T-cell (primary cell): ENCODE results near the gene DOLK. TPM values are rescaled to one million over a fixed set of nuclear protein-coding genes. Genes with fewer than 3 reads are reported as not detected.

ENCODE experiments used
- ATAC-seq, 4 experiments: fragments of 200-7000 bp in 3 of 4; fragments of 150-1000 bp in 1 of 4; cut with Tn5 transposase; replicated peaks in 1 of 4; 1 replicate in 3 of 4; 2 replicates in 1 of 4; pipeline ENCODE4 v1.10.0; 2021; ENCODE audit warnings: moderate library complexity in 3 of 4, mild to moderate bottlenecking in 2 of 4, moderate number of reproducible peaks in 1 of 4
- CTCF ChIA-PET, 2 donors: fragments of 300-600 bp; sonication (Branson Sonifier 250); formaldehyde crosslinking; loops; one replicate each; lab custom pipeline; 2022; ENCODE audit warnings: antibody characterized with exemption in 2 of 2; lab: Charles Lee
- POLR2A ChIA-PET, 2 donors: fragments of 300-600 bp; sonication (Branson Sonifier 250); formaldehyde crosslinking; loops; one replicate each; lab custom pipeline; 2022; ENCODE audit warnings: antibody characterized with exemption in 2 of 2; lab: Charles Lee
- DNase-seq, 35 experiments: peaks; one replicate each; pipeline versions ENCODE4 v3.0.0 to v3.0.0-alpha.2; 2013 to 2023
- H3K27ac ChIP-seq: one replicate; pipeline ENCODE4 v1.5.1; 2013; ENCODE audit warnings: low read length
- H3K27me3 ChIP-seq, 2 experiments: replicated peaks in 1 of 2; 1 replicate in 1 of 2; 2 replicates in 1 of 2; pipeline versions ENCODE4 v1.6.1 to v1.7.0; 2013; ENCODE audit warnings: low read length in 1 of 2, mixed read lengths in 1 of 2; ENCODE audit not compliant: control insufficient read depth in 2 of 2, insufficient read depth in 2 of 2; ENCODE audit errors: extremely low read depth in 1 of 2
- H3K36me3 ChIP-seq, 2 donors: 1 replicate in 1 of 2; 2 replicates in 1 of 2; pipeline versions ENCODE4 v1.6.1 to v1.7.0; 2013; ENCODE audit warnings: low read length in 1 of 2; ENCODE audit not compliant: control insufficient read depth in 2 of 2, insufficient read depth in 1 of 2; ENCODE audit errors: extremely low read depth in 1 of 2
- H3K4me1 ChIP-seq, 2 experiments: 1 replicate in 1 of 2; 2 replicates in 1 of 2; pipeline versions ENCODE4 v1.6.1 to v1.7.0; 2013; ENCODE audit warnings: low read length in 2 of 2, mixed read lengths in 1 of 2; ENCODE audit not compliant: insufficient read depth in 2 of 2, control insufficient read depth in 1 of 2; ENCODE audit errors: extremely low read depth in 1 of 2
- H3K4me3 ChIP-seq, 2 donors: 1 replicate in 1 of 2; 2 replicates in 1 of 2; pipeline versions ENCODE4 v1.5.1 to v1.7.0; 2013; ENCODE audit warnings: mild to moderate bottlenecking in 2 of 2, low read length in 1 of 2, moderate library complexity in 1 of 2; ENCODE audit not compliant: control insufficient read depth in 1 of 2; ENCODE audit errors: extremely low read depth in 1 of 2
- H3K9me3 ChIP-seq: 2 replicates; pipeline ENCODE4 v1.7.0; 2013
- H3K27ac Mint-ChIP-seq, 2 donors: one replicate each; pipeline ENCODE4 v1.8.0; 2020 to 2021; ENCODE audit warnings: mild to moderate bottlenecking in 2 of 2, mixed read lengths in 2 of 2
- H3K27me3 Mint-ChIP-seq, 2 donors: one replicate each; pipeline ENCODE4 v1.8.0; 2021 to 2022; ENCODE audit warnings: mixed read lengths in 2 of 2
- H3K36me3 Mint-ChIP-seq: one replicate; pipeline ENCODE4 v1.8.0; 2021; ENCODE audit warnings: mixed read lengths
- H3K4me1 Mint-ChIP-seq, 3 donors: one replicate each; pipeline ENCODE4 v1.8.0; 2020 to 2022; ENCODE audit warnings: mixed read lengths in 3 of 3, mild to moderate bottlenecking in 1 of 3
- H3K4me3 Mint-ChIP-seq, 3 donors: one replicate each; pipeline ENCODE4 v1.8.0; 2020 to 2022; ENCODE audit warnings: mild to moderate bottlenecking in 3 of 3, mixed read lengths in 3 of 3, moderate library complexity in 3 of 3
- H3K9me3 Mint-ChIP-seq, 3 donors: one replicate each; pipeline ENCODE4 v1.8.0; 2020 to 2022; ENCODE audit warnings: mixed read lengths in 3 of 3
- WGBS: methylation state at CpG from one replicate; pipeline ENCODE4 v1.1.5; 2013; ENCODE audit warnings: missing lambda C conversion rate; ENCODE audit not compliant: insufficient coverage; 5-methylcytosine and 5-hydroxymethylcytosine counted together
- total RNA-seq, 35 experiments: library from RNA in 6 of 35; stranded (reverse) in 6 of 35; fragments of 120-200 nt in 1 of 35; gene quantifications; one replicate each; pipeline versions ENCODE4 v1.2.1 to v1.2.4 and lab custom pipeline; 2013 to 2026

DOLK gene
- total RNA-seq, 5 donors from 2014 or later (not counting 1 experiment from before 2014, with no cell fraction given): 5.4 to 11.6 (median 10.0) TPM

GRCh38 chr9:128937310-128938165 lies 9.9 kb downstream of the DOLK start:
- Mint-ChIP-seq H3K27ac (no peak overlapping the region), H3K4me1 (no peaks in the 10 kb centered on the region), H3K4me3 (no peak overlapping the region), H3K27me3 (no peaks in the 10 kb centered on the region), H3K36me3 (no peaks in the 10 kb centered on the region), H3K9me3 (no peaks in the 10 kb centered on the region)
- no peaks in the 10 kb centered on the region for H3K4me1 ChIP-seq
- no peak overlapping the region for H3K4me3 ChIP-seq
- H3K36me3 ChIP-seq: no peaks in the 10 kb centered on the region
- no peak for DNase-seq
- WGBS: 100% methylated on average over 1 of the region's 9 CpGs
- ChIA-PET CTCF (no interaction called here), POLR2A (no interaction called here)
- H3K9me3 ChIP-seq: no peaks in the 10 kb centered on the region
- H3K27ac ChIP-seq: no peak overlapping the region
- no peaks in the 10 kb centered on the region for H3K27me3 ChIP-seq
- ATAC-seq: no peak

GRCh38 chr9:128936171-128936865 lies 11.1 kb downstream of the DOLK start:
- Histone ChIP-seq H3K4me3 (no peak overlapping the region), H3K27me3 (no peaks in the 10 kb centered on the region), H3K27ac (no peak overlapping the region), H3K9me3 (no peaks in the 10 kb centered on the region), H3K4me1 (no peaks in the 10 kb centered on the region), H3K36me3 (no peaks in the 10 kb centered on the region)
- WGBS: 91% methylated on average over 6 of the region's 11 CpGs
- no peaks in the 10 kb centered on the region for H3K36me3 Mint-ChIP-seq
- CTCF ChIA-PET: interaction anchor here (0.6 to 1.3 kb wide), 2 partner anchors 28 to 74 kb away, joined by 3 read pairs; no protein-coding TSS in a partner anchor
- no peaks in the 10 kb centered on the region for H3K27me3 Mint-ChIP-seq
- no peak for DNase-seq
- no peak overlapping the region for H3K4me3 Mint-ChIP-seq
- H3K4me1 Mint-ChIP-seq: no peaks in the 10 kb centered on the region
- ATAC-seq: no peak
- POLR2A ChIA-PET: interaction anchor here (0.6 kb wide), 2 partner anchors 20 to 209 kb away, joined by 3 to 7 read pairs; no protein-coding TSS in a partner anchor
- no peak overlapping the region for H3K27ac Mint-ChIP-seq
- no peaks in the 10 kb centered on the region for H3K9me3 Mint-ChIP-seq

- Histone ChIP-seq H3K4me1 (no peaks in the 10 kb centered on the region), H3K36me3 (no peaks in the 10 kb centered on the region), H3K27me3 (no peaks in the 10 kb centered on the region), H3K27ac (no peak overlapping the region), H3K4me3 (no peak overlapping the region), H3K9me3 (no peaks in the 10 kb centered on the region)
- 100% methylated on average over 1 of the region's 5 CpGs for WGBS
- Mint-ChIP-seq H3K4me3 (no peak overlapping the region), H3K27ac (no peak overlapping the region), H3K27me3 (no peaks in the 10 kb centered on the region), H3K9me3 (no peaks in the 10 kb centered on the region), H3K4me1 (no peaks in the 10 kb centered on the region), H3K36me3 (no peaks in the 10 kb centered on the region)
- DNase-seq (no peak), ATAC-seq (no peak)
- ChIA-PET POLR2A (no interaction called here), CTCF (no interaction called here)
Observed at GRCh38 chr9:128933731-128934130, 13.7 kb downstream of the DOLK start.

- no peak for DNase-seq
- no peaks in the 10 kb centered on the region for H3K27me3 Mint-ChIP-seq
- ChIA-PET CTCF (interaction anchor here (0.6 to 2.2 kb wide), 4 partner anchors 66 to 228 kb away, joined by 3 to 18 read pairs (median 4); no protein-coding TSS in a partner anchor), POLR2A (no interaction called here)
- Histone ChIP-seq H3K36me3 (no peaks in the 10 kb centered on the region), H3K27ac (no peak overlapping the region), H3K4me3 (no peak overlapping the region), H3K9me3 (no peaks in the 10 kb centered on the region), H3K4me1 (peaks cover 7 to 15% of the 10 kb centered on the region in 2 experiments), H3K27me3 (peaks cover 0 to 3% of the 10 kb centered on the region in 2 experiments)
- no peak for ATAC-seq
- H3K36me3 Mint-ChIP-seq: no peaks in the 10 kb centered on the region
- H3K27ac Mint-ChIP-seq: no peak overlapping the region
- H3K4me1 Mint-ChIP-seq: peaks cover 12 to 17% (median 16%) of the 10 kb centered on the region in 3 donors
- H3K9me3 Mint-ChIP-seq: no peaks in the 10 kb centered on the region
- no peak overlapping the region for H3K4me3 Mint-ChIP-seq
- WGBS: no CpG with 5 or more reads among the region's 4 CpGs
Observed at GRCh38 chr9:128929560-128929959, 17.8 kb downstream of the DOLK start.

- Histone ChIP-seq H3K4me1 (peaks cover 7 to 15% of the 10 kb centered on the region in 2 experiments), H3K27me3 (peaks cover 0 to 3% of the 10 kb centered on the region in 2 experiments), H3K27ac (no peak overlapping the region), H3K36me3 (no peaks in the 10 kb centered on the region), H3K9me3 (no peaks in the 10 kb centered on the region), H3K4me3 (no peak overlapping the region)
- Mint-ChIP-seq H3K27ac (no peak overlapping the region), H3K36me3 (no peaks in the 10 kb centered on the region), H3K4me1 (peaks cover 12 to 17% (median 16%) of the 10 kb centered on the region in 3 donors), H3K4me3 (no peak overlapping the region), H3K9me3 (no peaks in the 10 kb centered on the region), H3K27me3 (no peaks in the 10 kb centered on the region)
- ChIA-PET POLR2A (no interaction called here), CTCF (interaction anchor here (0.6 to 2.2 kb wide), 8 partner anchors 58 to 633 kb away, joined by 3 to 18 read pairs (median 4); partner anchors contain the start of genes CERCAM (in 1 of the 2) and ENDOG (in 1 of the 2))
- WGBS: 100% methylated on average over 1 of the region's 2 CpGs
- DNase-seq: no peak
- no peak for ATAC-seq
Observed at GRCh38 chr9:128928624-128929023, 18.8 kb downstream of the DOLK start.
